GM18951 (cell line): ENCODE results near the gene GUCA2A.

Experiments used
- POLR2A ChIP-seq: IDR thresholded peaks from 4 replicates; pipeline ENCODE4 v1.6.1; 2011; ENCODE audit warnings: mild to moderate bottlenecking; ENCODE audit not compliant: insufficient read length, insufficient read depth; ENCODE audit errors: extremely low read depth
- in situ Hi-C: fragments of 300-500 bp; cut with MboI; formaldehyde crosslinking; loops from one replicate; pipeline ENCODE4 v1.12.0; 2022; ENCODE audit warnings: low sequenced_read_pairs, mixed read lengths, inconsistent platforms; ENCODE audit not compliant: unreplicated experiment

Gene GUCA2A

GRCh38 chr1:42158189-42158588 is 6.4 kb downstream of the GUCA2A start:
- in situ Hi-C loops, result no loop called here
- TF ChIP-seq POLR2A, result no peak

GRCh38 chr1:42157667-42158066 is 6.9 kb downstream of the GUCA2A start:
- no peak for TF ChIP-seq POLR2A
- in situ Hi-C loops, result no loop called here

GRCh38 chr1:42155362-42155761 is 9.2 kb downstream of the GUCA2A start:
- in situ Hi-C loops, result no loop called here
- no peak for TF ChIP-seq POLR2A

GRCh38 chr1:42154685-42155084 is 9.9 kb downstream of the GUCA2A start:
- in situ Hi-C loops, result no loop called here
- TF ChIP-seq POLR2A, result no peak

- in situ Hi-C loops, result no loop called here
- TF ChIP-seq POLR2A, result no peak
Measured at GRCh38 chr1:42153624-42154023, 10.9 kb downstream of the GUCA2A start.

- in situ Hi-C loops, result no loop called here
- no peak for TF ChIP-seq POLR2A
Measured at GRCh38 chr1:42152907-42153600, 11.5 kb downstream of the GUCA2A start, which contains the start of gene GUCA2B. Gene GUCA2B (plus strand): TSS chr1:42153410. CDS start chr1:42153451, 41 bp downstream.

GRCh38 chr1:42152119-42152518 is 12.4 kb downstream of the GUCA2A start:
- in situ Hi-C loops, result no loop called here
- no peak for TF ChIP-seq POLR2A

- in situ Hi-C loops, result no loop called here
- no peak for TF ChIP-seq POLR2A
Measured at GRCh38 chr1:42150651-42151050, 13.9 kb downstream of the GUCA2A start.

GRCh38 chr1:42148166-42148565 is 16.4 kb downstream of the GUCA2A start:
- TF ChIP-seq POLR2A, result no peak
- in situ Hi-C loops, result loop anchor here (25.0 kb wide), 1 partner anchor 586 kb away; no protein-coding TSS in a partner anchor

- no peak for TF ChIP-seq POLR2A
- in situ Hi-C loops, result loop anchor here (25.0 kb wide), 1 partner anchor 584 kb away; no protein-coding TSS in a partner anchor
Measured at GRCh38 chr1:42146626-42147320, 17.8 kb downstream of the GUCA2A start.

GRCh38 chr1:42145764-42146625 is 18.6 kb downstream of the GUCA2A start:
- in situ Hi-C loops, result loop anchor here (25.0 kb wide), 1 partner anchor 584 kb away; no protein-coding TSS in a partner anchor
- no peak for TF ChIP-seq POLR2A

- no peak for TF ChIP-seq POLR2A
- in situ Hi-C loops, result loop anchor here (25.0 kb wide), 1 partner anchor 583 kb away; no protein-coding TSS in a partner anchor
Measured at GRCh38 chr1:42145389-42145716, 19.2 kb downstream of the GUCA2A start.
